OCI-LY1 (cell line): ENCODE results near the gene PYROXD2.

Source experiments
- H2AFZ ChIP-seq: fragments of 200-600 bp; sonication (generic), shearing (Covaris generic); 2 replicates; pipeline ENCODE4 v1.6.0; 2014; ENCODE audit warnings: antibody characterized with exemption, mild to moderate bottlenecking, low read length
- H3F3A ChIP-seq: fragments of 200-600 bp; sonication (generic), shearing (Covaris generic); 2 replicates; pipeline ENCODE4 v1.6.0; 2014; ENCODE audit warnings: mild to moderate bottlenecking, antibody characterized with exemption, low read length, moderate library complexity; ENCODE audit not compliant: insufficient read depth
- H3K27ac ChIP-seq: fragments of 200-600 bp; sonication (generic); 2 replicates; pipeline ENCODE4 v1.5.1; 2014; ENCODE audit warnings: low read length, mixed run types, mild to moderate bottlenecking, low read depth; ENCODE audit not compliant: poor library complexity, severe bottlenecking
- H3K27me3 ChIP-seq: fragments of 200-600 bp; sonication (generic); 2 replicates; pipeline ENCODE4 v1.6.0; 2014; ENCODE audit warnings: antibody characterized with exemption, mild to moderate bottlenecking, low read length, moderate library complexity; ENCODE audit not compliant: insufficient read depth
- H3K36me3 ChIP-seq: fragments of 200-600 bp; sonication (generic); 2 replicates; pipeline ENCODE4 v1.6.1; 2014; ENCODE audit warnings: mild to moderate bottlenecking, antibody characterized with exemption, low read length, moderate library complexity, mixed read lengths; ENCODE audit not compliant: insufficient read depth
- H3K4me1 ChIP-seq: fragments of 200-600 bp; sonication (generic); 2 replicates; pipeline ENCODE4 v1.5.1; 2014; ENCODE audit warnings: mild to moderate bottlenecking, low read length, moderate library complexity; ENCODE audit not compliant: insufficient read depth, severe bottlenecking
- H3K4me2 ChIP-seq: fragments of 200-600 bp; sonication (generic), shearing (Covaris generic); 2 replicates; pipeline ENCODE4 v1.6.1; 2014; ENCODE audit warnings: low read length
- H3K4me3 ChIP-seq: fragments of 200-600 bp; sonication (generic); 2 replicates; pipeline ENCODE4 v1.5.1; 2014; ENCODE audit warnings: low read length, low read depth, mild to moderate bottlenecking, mixed read lengths; ENCODE audit not compliant: poor library complexity, severe bottlenecking
- H3K79me2 ChIP-seq: fragments of 200-600 bp; shearing (Covaris generic); 2 replicates; pipeline ENCODE4 v1.6.1; 2016; ENCODE audit warnings: mixed run types, low read length, mixed read lengths; ENCODE audit not compliant: insufficient read depth
- H3K9ac ChIP-seq: fragments of 200-600 bp; sonication (generic), shearing (Covaris generic); 2 replicates; pipeline ENCODE4 v1.6.1; 2014; ENCODE audit warnings: mild to moderate bottlenecking, low read length, mixed read lengths
- H3K9me2 ChIP-seq: fragments of 200-600 bp; sonication (generic), shearing (Covaris generic); 2 replicates; pipeline ENCODE4 v1.6.1; 2014; ENCODE audit warnings: low read depth, mild to moderate bottlenecking, low read length, mixed read lengths
- H3K9me3 ChIP-seq: fragments of 200-600 bp; shearing (Covaris generic); 2 replicates; pipeline ENCODE4 v1.6.1; 2014; ENCODE audit warnings: low read length, mixed read lengths
- H4K20me1 ChIP-seq: fragments of 200-600 bp; sonication (generic), shearing (Covaris generic); 2 replicates; pipeline ENCODE4 v1.6.0; 2016; ENCODE audit warnings: mild to moderate bottlenecking, low read length; ENCODE audit not compliant: insufficient read depth
- CTCF ChIP-seq: fragments of 200-600 bp; sonication (generic), shearing (Covaris generic); IDR thresholded peaks from 2 replicates; pipeline ENCODE4 v1.5.1; 2017; ENCODE audit warnings: mild to moderate bottlenecking, antibody characterized with exemption, low read length, moderate library complexity, mixed read lengths
- EZH2 ChIP-seq: fragments of 200-600 bp; sonication (generic), shearing (Covaris generic); IDR thresholded peaks from 2 replicates; pipeline ENCODE4 v1.8.0; 2017; ENCODE audit warnings: borderline replicate concordance, mixed run types, mild to moderate bottlenecking, antibody characterized with exemption, low read length, moderate library complexity, mixed read lengths

PYROXD2 gene

GRCh38 chr10:98377001-98377400 is 38.0 kb downstream of the PYROXD2 start:
- Histone ChIP-seq H3K27ac (no peak overlapping the region), H4K20me1 (no peaks in the 10 kb centered on the region), H3K9ac (no peak overlapping the region), H3K4me1 (no peaks in the 10 kb centered on the region), H3K9me3 (no peaks in the 10 kb centered on the region), H2AFZ (no peak overlapping the region), H3F3A (no peaks in the 10 kb centered on the region), H3K9me2 (no peaks in the 10 kb centered on the region), H3K4me2 (no peak overlapping the region), H3K4me3 (no peak overlapping the region), H3K27me3 (no peaks in the 10 kb centered on the region), H3K36me3 (no peaks in the 10 kb centered on the region), H3K79me2 (no peaks in the 10 kb centered on the region)
- TF ChIP-seq CTCF (no peak), EZH2 (no peak)

- H4K20me1 ChIP-seq = no peaks in the 10 kb centered on the region
- no peaks in the 10 kb centered on the region for H3K4me1 ChIP-seq
- H3K27ac ChIP-seq = no peak overlapping the region
- H3K9ac ChIP-seq = no peak overlapping the region
- H3K4me3 ChIP-seq = no peak overlapping the region
- H3K4me2 ChIP-seq = no peak overlapping the region
- no peak overlapping the region for H2AFZ ChIP-seq
- H3F3A ChIP-seq = no peaks in the 10 kb centered on the region
- TF ChIP-seq CTCF = no peak
- TF ChIP-seq EZH2 = no peak
- H3K9me3 ChIP-seq = no peaks in the 10 kb centered on the region
- H3K9me2 ChIP-seq = no peaks in the 10 kb centered on the region
- H3K79me2 ChIP-seq = no peaks in the 10 kb centered on the region
- H3K27me3 ChIP-seq = no peaks in the 10 kb centered on the region
- H3K36me3 ChIP-seq = no peaks in the 10 kb centered on the region
Measured at GRCh38 chr10:98376485-98376884, 38.5 kb downstream of the PYROXD2 start.

GRCh38 chr10:98374217-98374985 is 40.6 kb downstream of the PYROXD2 start:
- Histone ChIP-seq H3K9ac (no peak overlapping the region), H4K20me1 (no peaks in the 10 kb centered on the region), H3K4me1 (no peaks in the 10 kb centered on the region), H3K79me2 (no peaks in the 10 kb centered on the region), H3K4me2 (no peak overlapping the region), H3K9me3 (no peaks in the 10 kb centered on the region), H3F3A (no peaks in the 10 kb centered on the region), H3K9me2 (no peaks in the 10 kb centered on the region), H2AFZ (no peak overlapping the region), H3K36me3 (no peaks in the 10 kb centered on the region), H3K27me3 (no peaks in the 10 kb centered on the region), H3K4me3 (no peak overlapping the region), H3K27ac (no peak overlapping the region)
- TF ChIP-seq CTCF = no peak
- TF ChIP-seq EZH2 = no peak
